Left lung (tissue), 10 donors: ENCODE measurements around the gene FAM124B. TPM values are rescaled to one million over a fixed set of nuclear protein-coding genes. Genes with fewer than 3 reads are reported as not detected.

Source experiments
- ATAC-seq: fragments of 200-7000 bp; cut with Tn5 transposase; one replicate; pipeline ENCODE4 v1.9.1; 2020; ENCODE audit warnings: moderate library complexity
- DNase-seq, 4 donors: peaks; one replicate each; pipeline ENCODE4 v3.0.0-alpha.2; 2013 to 2020
- H3K27ac ChIP-seq, 2 donors: fragments of 200-600 bp; sonication (generic) in 1 of 2; one replicate each; pipeline versions ENCODE4 v1.5.0 to v1.8.0; 2020 to 2021
- H3K27me3 ChIP-seq, 2 donors: fragments of 200-600 bp; sonication (generic) in 1 of 2; one replicate each; pipeline versions ENCODE4 v1.5.0 to v1.8.0; 2020 to 2021
- H3K36me3 ChIP-seq, 2 donors: fragments of 200-600 bp; sonication (generic) in 1 of 2; one replicate each; pipeline versions ENCODE4 v1.5.0 to v1.8.0; 2020 to 2021
- H3K4me1 ChIP-seq, 2 donors: fragments of 200-600 bp; one replicate each; pipeline ENCODE4 v1.8.0; 2021
- H3K4me3 ChIP-seq, 2 donors: fragments of 200-600 bp; sonication (generic) in 1 of 2; one replicate each; pipeline versions ENCODE4 v1.5.0 to v1.8.0; 2020 to 2021; ENCODE audit warnings: mild to moderate bottlenecking in 1 of 2
- H3K9me3 ChIP-seq, 2 donors: fragments of 200-600 bp; sonication (generic) in 1 of 2; one replicate each; pipeline versions ENCODE4 v1.5.0 to v1.8.0; 2020 to 2021
- CTCF ChIP-seq, 2 donors: fragments of 200-600 bp; sonication (generic) in 1 of 2; IDR thresholded peaks; one replicate each; pipeline versions ENCODE4 v1.5.0 to v1.8.0; 2021; ENCODE audit warnings: antibody characterized with exemption in 2 of 2
- intact Hi-C, 2 donors: fragments of 100-400 bp; cut with DNase I; formaldehyde crosslinking; loops; one replicate each; pipeline versions ENCODE4 v1.11.2 to v1.14.2; 2022
- polyA plus RNA-seq, 6 donors: library from polyadenylated mRNA; unstranded; fragments of 120-200 nt; gene quantifications; one replicate each; pipeline ENCODE4 v1.2.1, GENCODE V29; 2013; ENCODE audit not compliant: insufficient read length in 6 of 6
- total RNA-seq, 2 donors: library from RNA; stranded (reverse); fragmentation: NEBNext Ultra II Directional; extraction: Animal tissue kit (Norgen Biotek cat#: 25700); gene quantifications; one replicate each; pipeline ENCODE4 v1.2.1, GENCODE V29; 2021
- donor health status: DM: no; HTN: yes; CAD: no.
- donor health status: DM: no; HTN: no; CAD: no.

The FAM124B gene
- total and polyA plus RNA-seq, 8 donors = 1.8 to 35.7 (median 17.8) TPM

DNA sequence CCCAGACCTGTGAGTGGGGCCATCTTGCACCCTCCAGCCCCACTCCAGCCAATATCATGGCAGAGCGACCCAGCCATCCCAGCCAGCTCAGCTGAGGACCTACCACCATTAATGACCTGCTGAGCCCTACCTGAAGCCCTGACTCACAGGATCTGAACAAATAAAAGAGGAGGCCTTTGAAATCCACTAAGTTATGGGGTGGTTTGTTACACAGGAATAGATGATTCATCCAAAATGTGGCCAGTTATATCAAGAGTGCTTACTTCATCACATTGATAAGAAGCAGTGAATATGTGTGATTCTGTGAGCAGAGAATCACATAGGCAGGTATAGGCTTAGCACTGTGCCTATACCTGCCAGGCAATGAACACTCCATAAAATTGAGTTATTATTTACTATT, 34.7 kb upstream of the FAM124B start:
- no peaks in the 10 kb centered on the region for H3K27me3 ChIP-seq
- H3K36me3 ChIP-seq = no peaks in the 10 kb centered on the region
- intact Hi-C loops = no loop called here
- H3K27ac ChIP-seq = no peak overlapping the region
- no peaks in the 10 kb centered on the region for H3K4me1 ChIP-seq
- no peaks in the 10 kb centered on the region for H3K9me3 ChIP-seq
- ATAC-seq (no peak), DNase-seq (no peak)
- no peak for TF ChIP-seq CTCF (IDR thresholded peaks at IDR 0.05)
- no peak overlapping the region for H3K4me3 ChIP-seq

- DNase-seq (no peak), ATAC-seq (no peak)
- Histone ChIP-seq H3K27ac (no peak overlapping the region), H3K4me3 (no peak overlapping the region), H3K36me3 (no peaks in the 10 kb centered on the region), H3K27me3 (no peaks in the 10 kb centered on the region), H3K4me1 (no peaks in the 10 kb centered on the region), H3K9me3 (no peaks in the 10 kb centered on the region)
- intact Hi-C loops = no loop called here
- TF ChIP-seq CTCF (IDR thresholded peaks at IDR 0.05) = no peak
Observed at GRCh38 chr2:224434618-224435017, 32.7 kb upstream of the FAM124B start.

DNA sequence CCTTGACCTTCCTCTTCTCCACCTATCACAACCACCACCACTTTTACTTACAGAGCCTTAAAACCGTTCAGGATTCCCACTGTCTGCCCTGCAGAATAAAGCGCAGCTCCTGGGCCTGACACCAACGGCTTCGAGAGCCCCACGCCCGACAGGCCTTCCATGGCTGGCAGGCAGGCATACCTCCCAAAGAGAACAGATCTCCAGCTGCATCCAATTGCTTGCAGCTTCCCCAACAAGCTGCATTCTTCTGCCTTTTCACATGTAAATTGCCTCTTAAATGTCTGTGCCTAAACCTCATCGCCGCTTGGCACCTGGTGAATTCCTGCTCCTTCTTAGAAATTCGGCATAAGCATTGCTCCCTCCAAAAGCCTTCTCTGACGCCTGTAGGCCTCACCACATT, 31.5 kb upstream of the FAM124B start:
- Histone ChIP-seq H3K36me3 (no peaks in the 10 kb centered on the region), H3K27me3 (no peaks in the 10 kb centered on the region), H3K4me1 (no peaks in the 10 kb centered on the region), H3K9me3 (no peaks in the 10 kb centered on the region), H3K27ac (no peak overlapping the region), H3K4me3 (no peak overlapping the region)
- DNase-seq (no peak), ATAC-seq (no peak)
- intact Hi-C loops = no loop called here
- TF ChIP-seq CTCF (IDR thresholded peaks at IDR 0.05) = no peak

DNA sequence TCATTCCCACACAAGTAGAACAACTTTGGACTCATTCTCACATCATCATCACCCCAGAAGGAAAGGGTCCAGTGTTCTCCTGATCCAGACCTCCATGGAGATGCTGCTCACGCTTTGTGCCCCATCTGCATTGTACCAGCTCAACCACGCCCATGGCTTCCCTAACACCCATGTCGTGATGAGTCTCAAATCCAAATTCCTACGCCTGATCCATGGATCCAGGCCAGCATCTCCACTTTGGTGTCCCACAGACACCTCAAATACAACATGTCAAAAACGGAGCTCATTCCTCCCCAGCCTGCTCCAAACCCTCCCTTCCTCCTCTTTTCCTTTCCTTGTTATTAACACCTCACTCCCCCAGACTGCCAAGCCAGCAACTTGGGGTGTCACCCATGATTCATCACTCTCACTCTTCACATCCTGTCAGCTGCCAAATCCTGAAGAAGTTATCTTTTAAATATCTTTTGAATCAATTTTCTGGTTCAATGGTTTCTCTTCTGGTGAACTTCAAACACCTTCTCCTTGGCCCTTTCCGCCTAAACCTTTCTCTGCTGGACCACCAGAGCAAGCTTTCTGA, 30.2 kb upstream of the FAM124B start:
- no peak for DNase-seq
- no peak for TF ChIP-seq CTCF (IDR thresholded peaks at IDR 0.05)
- intact Hi-C loops = no loop called here
- ATAC-seq = no peak
- Histone ChIP-seq H3K4me3 (no peak overlapping the region), H3K4me1 (no peaks in the 10 kb centered on the region), H3K27ac (no peak overlapping the region), H3K27me3 (no peaks in the 10 kb centered on the region), H3K36me3 (no peaks in the 10 kb centered on the region), H3K9me3 (no peaks in the 10 kb centered on the region)

DNA sequence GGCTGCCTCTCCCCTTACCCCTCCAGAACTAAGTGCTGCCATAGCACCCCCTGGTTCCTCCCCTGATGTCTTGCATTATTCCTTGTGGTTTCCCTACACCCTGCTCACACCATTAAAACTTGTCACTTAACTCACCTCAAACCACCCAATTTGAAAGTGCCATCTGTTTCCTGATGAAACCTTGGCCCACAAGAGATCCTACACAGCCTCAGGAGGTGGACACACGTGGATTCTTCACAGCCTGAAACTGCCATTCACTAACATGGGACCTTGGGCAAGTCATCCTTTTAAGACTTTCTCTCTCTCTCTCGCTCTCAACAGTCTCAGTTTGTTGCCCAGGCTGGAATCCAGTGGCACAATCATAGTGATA, 27.5 kb upstream of the FAM124B start:
- Histone ChIP-seq H3K4me3 (no peak overlapping the region), H3K36me3 (no peaks in the 10 kb centered on the region), H3K27me3 (no peaks in the 10 kb centered on the region), H3K4me1 (no peaks in the 10 kb centered on the region), H3K27ac (no peak overlapping the region), H3K9me3 (no peaks in the 10 kb centered on the region)
- intact Hi-C loops = no loop called here
- DNase-seq (no peak), ATAC-seq (no peak)
- TF ChIP-seq CTCF (IDR thresholded peaks at IDR 0.05) = no peak
